GM10266 (cell line): ENCODE measurements around the gene SLC29A1.
A peak's percentile ranks its signal among the peaks of the same experiment; 100 is the strongest.
"Not testable (repeated sequence)": the region's sequence is repeated elsewhere in the genome, so short reads cannot be mapped to it uniquely, and the experiment has no call there.

ENCODE experiments used
- DNase-seq: peaks from one replicate; pipeline ENCODE4 v3.0.0; 2012; ENCODE audit errors: extremely low spot score
- CTCF ChIP-seq: IDR thresholded peaks from 2 replicates; pipeline ENCODE4 v1.5.1; 2012; ENCODE audit warnings: mild to moderate bottlenecking, low read depth; ENCODE audit not compliant: control insufficient read depth, insufficient read depth; ENCODE audit errors: missing control alignments

Gene SLC29A1

GRCh38 chr6:44228836-44229235, 5.4 kb downstream of the SLC29A1 start:
- TF ChIP-seq CTCF: no peak
- peak; percentile 4 for DNase-seq

GRCh38 chr6:44229376-44230033, 6.1 kb downstream of the SLC29A1 start:
- DNase-seq: no peak
- no peak for TF ChIP-seq CTCF

- TF ChIP-seq CTCF: no peak
- no peak for DNase-seq
Observed at GRCh38 chr6:44230034-44230675, 6.8 kb downstream of the SLC29A1 start.

- not testable (repeated sequence) for DNase-seq
Observed at GRCh38 chr6:44231426-44231825, 8.0 kb downstream of the SLC29A1 start.

GRCh38 chr6:44232676-44233566, 9.5 kb downstream of the SLC29A1 start:
- TF ChIP-seq CTCF: no peak
- DNase-seq: no peak

- TF ChIP-seq CTCF: no peak
- DNase-seq: no peak
Observed at GRCh38 chr6:44233567-44234100, 10.2 kb downstream of the SLC29A1 start.

- TF ChIP-seq CTCF: peak; percentile 73
- DNase-seq: peak; percentile 71
Observed at GRCh38 chr6:44234101-44235025, 11.0 kb downstream of the SLC29A1 start.
